ENCODE results near the gene TMCC1.
"Not testable (repeated sequence)": the region's sequence is repeated elsewhere in the genome, so short reads cannot be mapped to it uniquely, and the experiment has no call there.

TMCC1 gene

DNA sequence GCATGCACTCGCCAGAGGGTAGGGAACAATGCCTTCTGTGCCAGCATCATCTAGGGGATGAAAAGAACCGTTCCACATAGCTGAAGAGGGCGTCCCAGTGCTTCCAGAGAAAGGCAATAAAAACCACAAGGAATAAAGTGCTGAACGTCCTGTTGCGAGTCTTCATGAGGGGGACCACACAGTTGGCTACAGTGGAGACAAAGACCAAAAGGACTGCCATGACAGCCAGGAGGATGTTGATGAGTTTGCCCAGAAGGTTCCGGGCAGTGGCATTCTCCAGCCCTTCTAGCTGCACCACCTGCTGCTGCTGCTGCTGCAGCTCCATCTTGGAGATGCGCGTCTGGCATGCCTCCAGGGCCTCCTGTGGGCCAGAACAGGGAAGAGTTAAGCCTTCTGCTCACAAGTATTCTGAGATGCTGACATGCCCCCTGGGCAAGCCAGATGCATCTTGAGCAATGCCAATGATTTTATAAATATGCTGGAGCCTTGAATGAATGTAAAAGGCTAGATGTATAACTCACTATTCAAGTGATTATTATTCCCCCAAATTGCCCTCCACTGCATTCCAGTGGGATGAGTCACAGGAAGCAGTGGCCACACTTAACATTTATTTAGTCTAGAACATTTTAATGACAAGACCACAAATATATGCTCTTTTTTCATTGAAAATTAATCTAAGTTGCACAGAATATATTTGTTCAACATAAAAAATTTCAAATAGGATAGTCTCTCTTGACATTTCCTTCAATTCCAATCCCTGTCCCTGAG is 241.9 kb downstream of the TMCC1 start:
- peak; percentile 67 for DNase-seq (ENCODE audit: low read depth)
- TF ChIP-seq, protein P1, sequence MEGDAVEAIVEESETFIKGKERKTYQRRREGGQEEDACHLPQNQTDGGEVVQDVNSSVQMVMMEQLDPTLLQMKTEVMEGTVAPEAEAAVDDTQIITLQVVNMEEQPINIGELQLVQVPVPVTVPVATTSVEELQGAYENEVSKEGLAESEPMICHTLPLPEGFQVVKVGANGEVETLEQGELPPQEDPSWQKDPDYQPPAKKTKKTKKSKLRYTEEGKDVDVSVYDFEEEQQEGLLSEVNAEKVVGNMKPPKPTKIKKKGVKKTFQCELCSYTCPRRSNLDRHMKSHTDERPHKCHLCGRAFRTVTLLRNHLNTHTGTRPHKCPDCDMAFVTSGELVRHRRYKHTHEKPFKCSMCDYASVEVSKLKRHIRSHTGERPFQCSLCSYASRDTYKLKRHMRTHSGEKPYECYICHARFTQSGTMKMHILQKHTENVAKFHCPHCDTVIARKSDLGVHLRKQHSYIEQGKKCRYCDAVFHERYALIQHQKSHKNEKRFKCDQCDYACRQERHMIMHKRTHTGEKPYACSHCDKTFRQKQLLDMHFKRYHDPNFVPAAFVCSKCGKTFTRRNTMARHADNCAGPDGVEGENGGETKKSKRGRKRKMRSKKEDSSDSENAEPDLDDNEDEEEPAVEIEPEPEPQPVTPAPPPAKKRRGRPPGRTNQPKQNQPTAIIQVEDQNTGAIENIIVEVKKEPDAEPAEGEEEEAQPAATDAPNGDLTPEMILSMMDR (IDR thresholded peaks at IDR 0.05; ENCODE audit: insufficient read depth, low read depth, low read length, missing control alignments) = peak; percentile 15
- no peak overlapping the region for H3K4me3 ChIP-seq (ENCODE audit: low read length)

DNA sequence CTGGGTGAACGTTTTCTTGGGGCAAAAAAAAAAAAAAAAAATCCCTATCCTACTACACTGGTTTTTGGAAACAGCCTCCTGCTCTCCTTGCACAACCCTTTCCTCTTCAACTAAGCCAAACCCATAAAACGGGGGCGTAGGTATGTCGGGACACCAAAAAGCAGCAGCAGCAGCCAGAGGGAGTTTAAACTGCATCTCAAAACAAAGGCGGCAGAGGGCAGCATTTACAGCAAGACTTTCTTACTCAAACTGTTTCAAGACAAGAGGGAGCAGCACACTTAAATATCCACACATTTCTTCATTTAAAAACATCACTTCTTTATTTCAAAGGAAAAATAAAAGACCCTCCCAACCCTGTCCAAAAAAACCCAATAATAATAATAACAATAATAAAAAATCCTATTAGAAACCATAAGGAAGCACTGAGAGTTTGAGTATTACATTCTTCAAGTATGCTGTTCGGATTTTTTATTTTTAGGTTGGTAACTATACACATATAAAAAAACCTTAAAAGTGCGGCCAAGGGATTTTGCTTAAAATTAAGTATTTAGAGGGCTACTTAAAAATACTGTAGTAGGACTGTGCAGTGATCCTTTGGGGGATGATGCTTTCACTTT is 243.1 kb downstream of the TMCC1 start:
- TF ChIP-seq, protein P1 (IDR thresholded peaks at IDR 0.05; ENCODE audit: insufficient read depth, low read depth, low read length, missing control alignments) = peak; percentile 75
- DNase-seq (ENCODE audit: low read depth) = peak; percentile 79
- no peak overlapping the region for H3K4me3 ChIP-seq (ENCODE audit: low read length)

DNA sequence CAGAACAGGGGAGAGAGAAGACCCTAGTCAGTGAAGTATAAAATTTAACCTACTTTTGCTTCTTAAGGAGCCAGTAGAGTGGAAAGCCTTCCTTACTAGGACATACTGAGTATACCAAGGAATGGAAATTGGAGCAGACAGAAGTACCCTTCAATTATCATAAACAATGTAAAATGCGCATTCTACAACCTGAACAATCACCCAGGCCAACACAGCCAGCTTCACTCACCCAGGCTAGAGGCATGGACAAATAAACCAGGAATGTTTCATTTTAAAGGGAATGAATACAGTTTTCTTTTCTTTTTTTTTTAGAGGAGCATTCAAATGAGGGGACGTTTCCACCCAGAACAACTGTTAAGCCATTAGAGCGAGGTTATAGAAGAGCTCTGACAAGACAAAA is 245.1 kb downstream of the TMCC1 start:
- no peak for DNase-seq (ENCODE audit: low read depth)
- H3K4me3 ChIP-seq (ENCODE audit: low read length) = no peak overlapping the region
- TF ChIP-seq, protein P1 (IDR thresholded peaks at IDR 0.05; ENCODE audit: insufficient read depth, low read depth, low read length, missing control alignments) = no peak

DNA sequence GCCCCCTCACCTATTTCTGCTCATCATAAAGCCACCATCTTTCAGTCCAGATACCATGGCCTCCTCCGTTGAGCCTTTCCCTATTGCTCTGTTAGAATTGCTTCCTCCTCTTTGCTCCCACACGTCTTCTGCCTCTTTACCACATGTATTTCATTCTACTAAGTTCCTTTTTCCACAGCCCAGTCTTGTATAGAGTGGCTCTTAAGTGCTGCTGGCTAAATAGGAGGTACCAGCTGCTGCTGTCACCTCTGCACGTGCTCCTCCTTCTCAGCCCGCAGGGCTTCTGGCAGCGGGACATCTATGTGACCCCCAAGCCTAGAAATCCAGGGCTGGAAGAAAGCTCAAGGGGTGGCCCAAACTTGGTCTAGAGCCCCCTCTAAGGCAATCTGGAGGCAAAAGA is 248.2 kb downstream of the TMCC1 start:
- TF ChIP-seq, protein P1 (IDR thresholded peaks at IDR 0.05; ENCODE audit: insufficient read depth, low read depth, low read length, missing control alignments) = no peak
- H3K4me3 ChIP-seq (ENCODE audit: low read length) = no peak overlapping the region
- no peak for DNase-seq (ENCODE audit: low read depth)

DNA sequence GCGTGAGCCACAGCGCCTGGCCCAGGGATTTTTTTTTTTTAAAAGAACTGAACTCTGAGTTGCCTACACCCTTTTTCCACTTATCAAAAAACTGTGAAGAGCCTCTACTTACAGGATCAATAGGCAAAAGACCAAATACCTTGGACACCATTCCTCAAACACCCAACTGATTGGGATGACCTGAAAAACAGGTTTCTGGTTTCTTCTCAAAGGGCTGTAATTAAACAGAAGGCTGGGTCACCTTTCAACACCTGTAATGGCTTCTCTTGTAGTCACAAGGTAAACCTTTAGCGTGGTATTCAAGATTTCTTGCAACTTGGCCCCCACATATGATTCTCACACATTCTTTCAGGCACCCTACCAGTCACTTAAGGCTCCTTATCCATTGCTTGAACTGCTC is 248.7 kb downstream of the TMCC1 start:
- DNase-seq (ENCODE audit: low read depth) = peak; percentile 44
- H3K4me3 ChIP-seq (ENCODE audit: low read length) = no peak overlapping the region
- TF ChIP-seq, protein P1 (IDR thresholded peaks at IDR 0.05; ENCODE audit: insufficient read depth, low read depth, low read length, missing control alignments) = no peak

DNA sequence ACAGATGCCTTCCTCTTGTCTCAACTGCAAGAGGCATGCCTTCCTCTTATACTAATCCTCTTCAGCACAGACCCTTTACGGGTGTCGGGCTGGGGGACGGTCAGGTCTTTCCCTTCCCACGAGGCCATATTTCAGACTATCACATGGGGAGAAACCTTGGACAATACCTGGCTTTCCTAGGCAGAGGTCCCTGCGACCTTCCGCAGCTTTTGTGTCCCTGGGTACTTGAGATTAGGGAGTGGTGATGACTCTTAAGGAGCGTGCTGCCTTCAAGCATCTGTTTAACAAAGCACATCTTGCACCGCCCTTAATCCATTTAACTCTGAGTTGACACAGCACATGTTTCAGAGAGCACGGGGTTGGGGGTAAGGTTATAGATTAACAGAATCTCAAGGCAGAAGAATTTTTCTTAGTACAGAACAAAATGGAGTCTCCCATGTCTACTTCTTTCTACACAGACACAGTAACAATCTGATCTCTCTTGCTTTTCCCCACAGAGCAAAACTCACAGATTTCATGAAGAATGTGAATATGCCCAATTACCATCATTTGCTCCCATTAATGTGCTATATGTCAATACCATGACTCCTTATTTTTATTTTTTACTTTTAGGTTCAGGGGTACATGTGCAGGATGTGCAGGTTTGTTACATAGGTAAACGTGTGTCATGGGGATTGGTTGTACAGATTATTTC is 251.8 kb downstream of the TMCC1 start:
- not testable (repeated sequence) for H3K4me3 ChIP-seq (ENCODE audit: low read length); DNase-seq (ENCODE audit: low read depth)

DNA sequence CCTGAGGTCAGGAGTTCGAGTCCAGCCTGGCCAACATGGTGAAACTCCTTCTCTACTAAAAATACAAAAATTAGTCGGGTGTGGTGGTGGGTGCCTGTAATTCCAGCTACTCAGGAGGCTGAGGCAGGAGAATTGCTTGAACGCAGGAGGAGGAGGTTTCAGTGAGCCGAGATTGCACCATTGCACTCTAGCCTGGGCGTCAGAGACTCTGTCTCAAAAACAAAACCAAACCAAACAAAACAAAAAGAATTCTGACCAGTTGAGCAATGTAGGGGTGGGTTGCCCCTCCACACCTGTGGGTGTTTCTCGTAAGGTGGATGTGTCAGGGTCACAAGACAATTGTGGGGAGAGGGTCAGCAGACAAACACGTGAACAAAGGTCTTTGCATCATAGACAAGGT is 252.5 kb downstream of the TMCC1 start:
- not testable (repeated sequence) for H3K4me3 ChIP-seq (ENCODE audit: low read length); DNase-seq (ENCODE audit: low read depth)
